SU-DHL-6 (cell line): ENCODE results near the gene C10orf88.

Experiments used
- EZH2phosphoT487 ChIP-seq: fragments of 200-600 bp; sonication (generic), shearing (Covaris generic); conservative IDR thresholded peaks from 2 replicates; pipeline ENCODE4 v1.6.1; 2018; ENCODE audit warnings: mild to moderate bottlenecking, antibody characterized with exemption, low read length, moderate library complexity, mixed read lengths
- TF ChIP-seq, protein P1 (sequence below): fragments of 200-600 bp; sonication (generic); IDR thresholded peaks from one replicate; pipeline ENCODE4 v1.5.1; 2017; ENCODE audit warnings: antibody characterized with exemption, mild to moderate bottlenecking, low read length, moderate library complexity; ENCODE audit not compliant: insufficient read depth, poor library complexity, severe bottlenecking

DNA sequence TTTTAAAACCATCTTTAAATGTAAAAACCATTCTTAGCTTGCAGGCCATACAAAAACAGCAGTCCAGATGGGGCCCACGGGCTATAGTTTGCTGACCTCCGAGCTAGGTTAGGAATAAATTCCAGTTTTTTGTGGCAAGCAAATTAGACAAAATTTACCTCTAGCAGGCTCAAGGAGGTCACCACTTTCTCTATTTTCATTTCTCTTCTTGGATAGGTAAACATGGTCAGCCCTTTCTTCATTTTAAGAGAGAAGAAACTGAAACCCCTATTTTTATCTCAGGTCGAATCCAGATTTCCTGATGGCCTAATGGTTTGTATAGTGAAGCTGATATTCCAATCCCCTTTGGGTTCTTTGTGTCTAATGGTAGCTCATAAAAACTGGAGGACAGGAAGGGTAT, 43.8 kb upstream of the C10orf88 start:
- TF ChIP-seq, protein P1, sequence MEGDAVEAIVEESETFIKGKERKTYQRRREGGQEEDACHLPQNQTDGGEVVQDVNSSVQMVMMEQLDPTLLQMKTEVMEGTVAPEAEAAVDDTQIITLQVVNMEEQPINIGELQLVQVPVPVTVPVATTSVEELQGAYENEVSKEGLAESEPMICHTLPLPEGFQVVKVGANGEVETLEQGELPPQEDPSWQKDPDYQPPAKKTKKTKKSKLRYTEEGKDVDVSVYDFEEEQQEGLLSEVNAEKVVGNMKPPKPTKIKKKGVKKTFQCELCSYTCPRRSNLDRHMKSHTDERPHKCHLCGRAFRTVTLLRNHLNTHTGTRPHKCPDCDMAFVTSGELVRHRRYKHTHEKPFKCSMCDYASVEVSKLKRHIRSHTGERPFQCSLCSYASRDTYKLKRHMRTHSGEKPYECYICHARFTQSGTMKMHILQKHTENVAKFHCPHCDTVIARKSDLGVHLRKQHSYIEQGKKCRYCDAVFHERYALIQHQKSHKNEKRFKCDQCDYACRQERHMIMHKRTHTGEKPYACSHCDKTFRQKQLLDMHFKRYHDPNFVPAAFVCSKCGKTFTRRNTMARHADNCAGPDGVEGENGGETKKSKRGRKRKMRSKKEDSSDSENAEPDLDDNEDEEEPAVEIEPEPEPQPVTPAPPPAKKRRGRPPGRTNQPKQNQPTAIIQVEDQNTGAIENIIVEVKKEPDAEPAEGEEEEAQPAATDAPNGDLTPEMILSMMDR = no peak
- no peak for TF ChIP-seq EZH2phosphoT487
